GM12865 (cell line): Measurements from ENCODE around the gene RGS21.

Source experiments
- DNase-seq: peaks from one replicate; pipeline ENCODE4 v3.0.0; 2010; ENCODE audit warnings: low read depth
- H3K4me3 ChIP-seq: 2 replicates; pipeline ENCODE4 v1.5.1; 2011; ENCODE audit warnings: mild to moderate bottlenecking, low read depth, low read length, control low read depth
- CTCF ChIP-seq: IDR thresholded peaks from 2 replicates; pipeline ENCODE4 v1.5.1; 2011; ENCODE audit warnings: low read length, control low read depth, low read depth, inconsistent platforms; ENCODE audit not compliant: insufficient read depth; ENCODE audit errors: missing control alignments

Gene RGS21

GRCh38 chr1:192395211-192395610, 78.4 kb downstream of the RGS21 start:
- H3K4me3 ChIP-seq: no peak overlapping the region
- TF ChIP-seq CTCF: no peak
- no peak for DNase-seq

- H3K4me3 ChIP-seq: no peak overlapping the region
- TF ChIP-seq CTCF: no peak
- no peak for DNase-seq
Observed at GRCh38 chr1:192395895-192396294, 79.1 kb downstream of the RGS21 start.

DNA sequence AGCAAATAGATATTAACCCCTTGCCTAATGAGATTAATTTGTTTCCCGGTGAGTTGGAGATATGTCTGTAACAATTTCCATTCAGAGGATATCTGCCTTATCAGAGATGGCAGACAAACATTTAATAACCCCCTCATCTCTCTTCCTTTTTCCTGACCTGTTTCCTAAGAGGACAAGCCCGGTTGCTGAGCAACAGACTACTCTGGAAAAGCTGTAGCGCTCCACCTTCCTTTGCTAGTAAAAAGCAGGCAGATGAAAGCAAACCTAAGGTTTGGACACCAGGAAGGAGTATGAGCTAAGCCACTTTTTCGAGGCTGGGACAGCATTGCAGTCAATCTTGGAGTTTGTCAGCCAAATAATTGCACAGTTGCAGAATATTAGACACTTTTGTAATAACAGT, 82.4 kb downstream of the RGS21 start:
- no peak overlapping the region for H3K4me3 ChIP-seq
- DNase-seq: no peak
- no peak for TF ChIP-seq CTCF

GRCh38 chr1:192401825-192402224, 85.0 kb downstream of the RGS21 start:
- DNase-seq: no peak
- H3K4me3 ChIP-seq: no peak overlapping the region
- TF ChIP-seq CTCF: no peak

- no peak for TF ChIP-seq CTCF
- DNase-seq: no peak
- no peak overlapping the region for H3K4me3 ChIP-seq
Observed at GRCh38 chr1:192402571-192402970, 85.8 kb downstream of the RGS21 start.

GRCh38 chr1:192407206-192407605, 90.4 kb downstream of the RGS21 start:
- no peak for TF ChIP-seq CTCF
- H3K4me3 ChIP-seq: no peak overlapping the region
- no peak for DNase-seq
